GM19035 (cell line): ENCODE results near the gene CFAP58.

Experiments
- ATAC-seq: cut with Tn5 transposase; IDR thresholded peaks from one replicate; pipeline ENCODE4 v1.9.1; 2021; ENCODE audit not compliant: unreplicated experiment

CFAP58 gene, protein sequence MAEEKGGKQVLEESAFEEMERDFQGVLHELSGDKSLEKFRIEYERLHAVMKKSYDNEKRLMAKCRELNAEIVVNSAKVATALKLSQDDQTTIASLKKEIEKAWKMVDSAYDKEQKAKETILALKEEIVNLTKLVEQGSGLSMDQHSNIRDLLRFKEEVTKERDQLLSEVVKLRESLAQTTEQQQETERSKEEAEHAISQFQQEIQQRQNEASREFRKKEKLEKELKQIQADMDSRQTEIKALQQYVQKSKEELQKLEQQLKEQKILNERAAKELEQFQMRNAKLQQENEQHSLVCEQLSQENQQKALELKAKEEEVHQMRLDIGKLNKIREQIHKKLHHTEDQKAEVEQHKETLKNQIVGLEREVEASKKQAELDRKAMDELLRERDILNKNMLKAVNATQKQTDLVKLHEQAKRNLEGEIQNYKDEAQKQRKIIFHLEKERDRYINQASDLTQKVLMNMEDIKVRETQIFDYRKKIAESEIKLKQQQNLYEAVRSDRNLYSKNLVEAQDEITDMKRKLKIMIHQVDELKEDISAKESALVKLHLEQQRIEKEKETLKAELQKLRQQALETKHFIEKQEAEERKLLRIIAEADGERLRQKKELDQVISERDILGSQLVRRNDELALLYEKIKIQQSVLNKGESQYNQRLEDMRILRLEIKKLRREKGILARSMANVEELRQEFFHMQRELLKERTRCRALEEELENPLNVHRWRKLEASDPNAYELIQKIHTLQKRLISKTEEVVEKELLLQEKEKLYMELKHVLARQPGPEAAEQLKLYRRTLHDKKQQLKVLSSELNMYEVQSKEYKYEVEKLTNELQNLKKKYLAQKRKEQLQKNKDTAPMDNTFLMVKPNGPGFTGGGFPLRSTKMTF

DNA sequence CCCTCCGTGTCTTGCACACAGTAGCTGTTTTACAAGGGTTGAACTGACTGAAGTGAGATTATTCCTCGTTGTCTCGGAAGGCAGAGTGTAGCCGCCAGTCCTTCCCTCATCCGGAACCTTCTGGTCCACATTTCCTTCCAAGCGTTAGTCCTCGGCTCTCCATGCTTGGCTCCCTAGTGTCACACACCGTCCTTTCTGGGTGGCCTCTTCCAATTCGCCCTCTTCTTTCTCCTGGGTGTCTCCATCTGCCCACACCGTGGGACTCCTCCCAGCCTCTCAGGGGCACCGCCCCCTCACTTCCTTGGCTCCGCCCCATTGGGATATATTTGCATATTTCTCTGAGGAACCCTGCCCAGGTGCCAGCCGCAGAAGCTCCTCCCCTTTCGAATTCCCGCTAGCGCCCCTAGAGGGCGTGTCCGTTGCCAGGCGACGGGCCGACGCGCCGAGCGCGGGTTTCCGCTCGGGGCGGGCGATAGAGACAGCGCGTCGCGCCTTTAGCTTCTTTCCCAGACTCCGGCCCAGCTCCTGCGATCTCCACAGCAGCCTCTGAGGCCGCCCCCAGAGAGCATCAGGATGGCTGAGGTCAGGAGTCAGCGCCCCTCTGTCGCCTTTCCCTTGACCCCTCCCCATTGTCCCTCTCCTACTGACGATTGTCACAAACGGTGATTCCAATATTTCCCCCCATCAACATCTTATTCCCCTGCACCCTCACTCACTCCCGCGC, at the start of gene CFAP58:
Gene CFAP58 (plus strand): TSS at position 509 of the 724 bp plus-strand sequence. CDS start 65 bp downstream, at position 574.
- ATAC-seq: peak; percentile 68

DNA sequence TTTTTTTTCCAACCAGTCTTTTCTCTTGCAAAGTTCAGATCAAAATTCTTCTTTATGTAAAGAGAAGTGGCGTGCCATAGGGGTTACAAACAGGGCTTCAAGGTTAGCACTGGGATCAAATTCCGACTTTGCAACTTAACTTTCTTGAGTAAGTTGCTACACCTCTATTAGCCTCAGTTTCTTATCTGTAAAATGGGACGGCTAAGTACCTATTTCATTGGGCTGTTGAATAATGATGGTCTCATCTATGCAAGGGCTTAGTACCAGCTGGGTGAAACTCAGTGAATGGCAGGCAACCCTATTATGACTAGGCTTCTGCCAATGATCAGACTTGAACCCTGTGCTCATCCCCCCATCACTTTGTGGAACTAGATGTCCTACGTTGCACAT, 49.3 kb upstream of the CFAP58 start:
- ATAC-seq: no peak

DNA sequence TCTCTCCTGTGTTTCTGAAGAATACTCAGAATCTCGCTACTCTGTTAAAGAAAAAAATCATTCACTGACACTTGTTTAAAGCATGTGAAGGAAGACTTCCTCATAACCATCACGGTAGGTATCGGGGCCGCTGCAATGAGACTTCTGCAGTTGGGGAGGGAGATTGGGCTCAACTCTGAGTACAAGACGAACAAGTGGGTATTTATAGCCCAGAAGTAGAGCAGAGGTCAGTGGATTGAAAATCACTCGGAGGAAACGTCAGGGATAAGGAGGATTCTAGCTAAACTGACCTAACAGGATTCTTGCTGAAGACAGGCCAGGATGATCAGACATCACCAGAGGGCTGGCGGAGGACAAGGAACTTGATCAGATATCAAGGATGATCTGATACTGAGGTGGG, 48.7 kb upstream of the CFAP58 start:
- no peak for ATAC-seq

DNA sequence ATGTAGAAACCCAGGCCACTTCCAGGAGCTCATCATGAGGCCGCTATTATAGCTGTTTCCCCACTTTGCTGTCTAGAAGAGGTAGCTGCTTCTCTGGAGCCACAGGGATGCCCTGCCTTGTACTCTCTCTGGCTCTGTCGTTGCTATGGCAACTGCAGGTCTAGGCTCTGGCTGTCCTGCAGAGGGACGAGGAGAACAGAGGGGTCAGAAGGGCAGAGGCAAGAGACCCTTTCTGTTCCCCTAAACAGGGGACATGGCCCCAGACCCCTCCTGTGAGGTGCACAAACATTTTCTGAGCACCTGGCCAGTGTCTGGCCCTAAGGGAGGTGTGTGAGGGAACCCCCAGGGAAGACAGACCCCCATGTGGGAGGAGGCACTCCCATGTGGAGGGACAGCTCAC, 46.7 kb upstream of the CFAP58 start:
- no peak for ATAC-seq

DNA sequence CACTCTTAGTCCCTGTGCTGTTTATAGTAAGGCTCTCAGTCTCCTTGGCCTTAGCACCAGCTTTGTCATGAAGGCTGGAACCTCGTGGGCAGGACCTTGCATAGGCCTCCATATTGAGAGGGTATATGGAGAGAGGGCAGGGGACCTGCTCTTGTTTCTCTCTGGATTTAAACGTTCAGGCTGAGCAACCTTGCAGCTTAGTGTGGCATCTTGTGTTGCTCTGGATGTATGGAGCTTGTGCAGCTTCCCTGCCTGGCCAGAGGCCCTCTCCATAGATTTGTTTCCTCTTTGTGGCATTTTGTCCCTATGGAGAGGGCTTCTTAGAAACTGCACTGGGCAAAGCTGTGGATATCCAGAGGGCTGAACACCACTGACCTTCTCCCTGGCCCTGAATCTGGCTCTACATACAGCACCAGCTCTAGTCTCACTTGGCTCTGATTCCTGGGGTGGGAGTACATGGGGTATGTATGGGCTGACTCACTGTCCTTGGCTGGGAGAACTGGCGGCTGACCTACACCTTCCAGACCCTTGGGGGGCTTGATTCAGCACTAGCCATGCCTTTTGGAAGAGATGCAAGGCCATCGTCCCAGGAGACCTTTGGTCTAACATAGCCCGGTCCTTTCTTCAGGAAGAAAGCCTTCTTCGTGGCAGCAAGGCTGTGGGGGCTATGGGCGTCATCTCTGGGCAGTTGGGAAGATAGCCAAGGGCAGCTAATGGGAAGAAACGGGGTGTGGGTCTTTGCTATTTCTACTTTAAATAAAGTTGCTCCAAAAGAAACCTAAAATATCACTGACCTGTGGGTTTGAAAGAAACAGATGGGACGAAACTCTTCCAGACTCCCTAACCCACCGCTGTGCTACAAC, 45.8 kb upstream of the CFAP58 start:
- ATAC-seq: no peak

DNA sequence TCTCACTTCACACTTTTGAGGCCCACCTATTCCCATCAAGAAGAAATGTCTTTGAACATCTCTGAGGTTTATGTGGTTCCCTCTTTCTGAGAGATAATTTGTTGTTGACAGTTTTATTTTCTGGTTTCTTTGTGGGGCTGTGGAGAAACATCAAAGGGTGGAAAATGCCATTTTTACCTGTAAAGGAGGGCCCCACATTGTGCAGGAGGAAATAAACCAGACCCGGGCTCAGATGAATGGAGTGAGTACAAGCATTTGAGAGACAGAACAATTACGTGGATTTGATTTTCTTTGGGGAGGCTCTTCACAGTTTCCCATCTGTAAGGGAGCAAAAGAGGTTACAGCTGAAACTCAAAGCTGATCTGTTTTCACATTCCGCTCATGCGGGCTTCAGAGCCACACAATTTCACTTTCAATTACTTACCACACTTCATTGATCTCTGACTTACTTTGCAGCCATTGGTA, 45.2 kb upstream of the CFAP58 start:
- ATAC-seq: peak; percentile 76

DNA sequence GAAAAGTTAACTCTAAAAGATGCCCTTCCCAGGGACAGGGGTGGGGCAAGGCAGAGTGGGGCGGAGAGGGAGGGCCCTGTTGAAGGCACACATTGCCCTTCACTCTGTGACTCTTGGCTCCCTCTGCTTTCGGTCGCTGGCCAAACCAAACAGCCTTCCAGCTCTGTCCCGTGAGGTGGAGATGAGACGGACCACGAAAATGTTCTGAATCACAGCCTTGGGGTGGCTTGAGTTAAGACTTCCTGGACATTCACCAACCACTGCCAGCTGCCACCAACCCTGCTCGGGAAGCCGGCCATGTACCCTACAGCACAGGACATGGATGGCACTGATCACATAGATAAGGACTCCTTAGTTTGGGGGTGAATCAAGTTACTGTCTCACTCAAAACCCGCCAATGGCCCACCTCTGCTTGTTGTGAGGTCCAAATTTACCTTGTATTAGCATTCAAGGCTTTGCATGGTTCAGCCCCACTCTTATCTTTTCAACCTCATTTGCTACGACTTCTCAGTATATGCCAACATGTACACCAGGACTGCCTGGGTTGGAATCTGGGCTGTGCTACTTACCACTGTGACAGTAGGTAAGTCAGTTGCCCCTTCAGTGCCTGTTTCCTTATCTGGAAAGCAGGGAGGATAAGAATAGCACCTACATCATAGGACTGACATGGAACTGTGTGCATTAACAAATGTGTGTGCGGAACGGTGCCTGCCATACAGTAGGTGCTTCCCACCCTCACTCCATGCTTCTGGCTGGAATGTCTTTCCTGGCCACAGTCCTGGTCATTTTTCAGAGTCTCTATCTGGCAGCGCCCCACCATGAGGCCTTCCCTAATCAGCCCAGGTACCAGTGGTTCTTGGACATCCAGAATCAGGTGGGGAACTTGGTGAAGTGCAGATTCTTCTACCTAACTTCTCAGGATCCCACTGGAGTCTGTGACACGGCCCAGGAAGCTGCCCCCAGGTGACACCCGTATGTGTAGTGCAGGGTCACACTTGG, 43.4 kb upstream of the CFAP58 start:
- ATAC-seq: no peak

DNA sequence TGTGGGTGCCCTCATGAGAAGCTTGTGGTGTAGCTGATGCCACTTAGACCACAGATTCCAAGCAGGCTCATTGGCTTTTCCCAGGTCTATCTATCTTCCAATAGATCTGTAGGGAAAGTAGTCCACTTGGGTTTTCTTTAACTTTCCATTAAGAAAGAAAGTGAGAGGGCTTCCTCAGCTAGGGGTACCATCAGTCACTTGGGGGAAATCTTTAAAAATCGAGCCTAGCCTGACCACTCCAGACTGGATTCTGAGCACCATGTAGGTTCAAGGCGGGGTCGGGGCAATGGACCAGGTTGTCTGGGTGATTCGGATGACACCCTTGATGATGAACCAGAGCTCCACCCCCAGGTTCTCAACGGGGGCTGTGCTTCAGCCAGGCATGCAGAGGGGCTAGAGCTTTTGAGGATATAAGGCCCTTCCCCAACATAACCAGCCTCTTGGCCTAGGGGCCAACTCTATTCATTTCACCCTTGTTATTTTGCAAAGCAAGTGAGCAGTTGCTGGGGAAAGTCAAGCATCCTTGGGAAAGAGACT, 42.4 kb upstream of the CFAP58 start:
- no peak for ATAC-seq

DNA sequence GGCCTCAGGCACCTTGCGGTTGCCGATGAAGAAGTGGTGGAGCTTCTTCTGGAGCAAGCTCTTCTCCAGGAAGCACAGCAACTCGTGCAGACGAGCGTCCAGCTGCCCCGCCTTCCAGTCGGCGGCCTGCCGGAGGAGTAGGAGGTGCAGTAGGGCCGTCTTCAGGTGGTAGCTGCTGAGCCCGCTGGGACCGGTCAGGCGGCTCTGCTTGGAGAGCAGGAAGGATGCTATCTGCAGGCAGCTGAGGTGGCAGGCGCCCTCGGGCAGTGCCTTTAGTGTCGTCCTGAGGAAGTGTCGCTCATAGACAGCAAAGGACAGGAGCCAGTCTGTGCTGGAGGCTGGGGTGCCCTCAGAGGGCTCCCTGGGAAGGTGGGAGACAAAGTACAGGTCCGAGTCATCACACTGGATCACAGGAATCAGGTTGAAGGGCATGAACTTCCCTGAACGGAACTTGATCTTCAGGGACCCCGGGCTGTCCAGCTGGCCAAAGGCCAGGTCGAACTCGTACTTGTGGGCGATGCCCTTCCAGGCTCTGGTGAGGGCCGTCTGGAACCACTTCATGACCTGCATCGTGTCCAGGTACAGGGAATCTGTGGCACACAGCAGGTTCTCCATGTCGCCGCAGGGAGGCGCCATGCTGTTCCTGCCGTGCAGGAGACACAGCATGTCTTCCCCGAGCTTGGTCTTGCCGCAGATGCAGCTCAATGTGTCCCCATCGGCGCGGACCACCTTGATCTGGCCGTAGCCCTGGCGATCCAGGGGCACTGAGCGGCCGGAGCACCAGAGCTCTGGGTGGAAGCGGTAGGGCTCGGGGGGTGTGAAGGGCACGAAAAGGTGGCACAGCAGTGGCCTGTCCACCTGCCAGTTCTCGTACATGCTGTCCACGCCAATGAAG, 38.8 kb upstream of the CFAP58 start:
- no peak for ATAC-seq

DNA sequence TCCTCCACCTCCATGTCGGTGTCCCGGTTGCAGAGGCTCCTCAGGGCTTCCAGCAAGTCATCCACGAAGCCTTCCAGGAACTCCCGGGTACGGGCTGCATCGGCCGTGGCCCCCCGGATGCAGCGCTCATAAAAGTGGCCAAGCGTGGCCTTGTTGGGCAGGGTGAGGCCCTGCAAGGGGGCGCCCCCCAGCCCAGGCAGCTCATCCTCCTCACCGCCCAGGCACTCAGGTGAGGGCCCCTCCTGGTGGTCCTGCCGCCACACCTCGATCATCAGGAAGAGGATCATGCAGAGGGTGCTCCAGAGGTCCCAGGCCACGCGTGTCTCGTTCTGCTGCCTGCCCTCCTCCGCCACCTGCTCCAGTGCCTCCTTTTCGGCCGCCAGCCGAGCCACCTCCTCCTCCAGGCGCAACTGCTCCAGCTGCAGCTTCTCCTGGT, 38.1 kb upstream of the CFAP58 start:
- ATAC-seq: no peak

DNA sequence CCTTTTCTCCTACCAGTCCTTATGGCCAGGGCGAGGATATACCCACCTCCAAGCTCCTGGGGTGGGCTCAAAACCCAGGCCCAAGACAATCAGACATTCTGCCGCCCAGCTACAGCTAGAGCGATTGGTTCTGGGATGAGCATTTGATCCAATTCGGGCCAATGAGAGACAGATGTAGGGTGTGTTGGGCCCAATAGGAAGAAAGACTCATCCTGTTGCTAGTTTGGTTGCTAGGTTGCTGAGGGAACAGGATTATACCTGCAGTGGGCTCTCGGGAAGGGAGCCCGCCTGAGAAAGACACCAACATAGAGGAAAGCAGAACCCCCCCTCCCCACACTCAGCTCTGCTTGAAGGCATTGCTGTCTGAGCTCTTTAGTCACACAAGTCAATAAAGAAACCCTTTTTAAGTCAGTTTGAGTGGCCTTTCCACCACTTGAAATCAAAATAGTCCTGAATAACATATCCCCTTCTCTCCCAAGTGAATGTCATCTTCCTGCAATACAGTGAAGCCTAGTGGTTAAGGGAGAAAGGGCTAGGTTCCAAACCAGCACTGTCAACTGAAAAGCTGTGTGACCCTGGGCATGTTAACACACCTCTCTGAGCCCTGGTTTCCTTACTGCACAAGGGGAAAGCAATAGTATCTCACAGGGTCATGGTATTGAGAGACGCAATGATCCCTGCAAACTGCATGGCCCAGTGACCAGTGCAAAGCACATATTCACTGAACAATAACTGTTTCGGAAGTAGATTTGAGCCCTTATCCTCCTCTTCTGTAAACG, 37.1 kb upstream of the CFAP58 start:
- ATAC-seq: no peak

DNA sequence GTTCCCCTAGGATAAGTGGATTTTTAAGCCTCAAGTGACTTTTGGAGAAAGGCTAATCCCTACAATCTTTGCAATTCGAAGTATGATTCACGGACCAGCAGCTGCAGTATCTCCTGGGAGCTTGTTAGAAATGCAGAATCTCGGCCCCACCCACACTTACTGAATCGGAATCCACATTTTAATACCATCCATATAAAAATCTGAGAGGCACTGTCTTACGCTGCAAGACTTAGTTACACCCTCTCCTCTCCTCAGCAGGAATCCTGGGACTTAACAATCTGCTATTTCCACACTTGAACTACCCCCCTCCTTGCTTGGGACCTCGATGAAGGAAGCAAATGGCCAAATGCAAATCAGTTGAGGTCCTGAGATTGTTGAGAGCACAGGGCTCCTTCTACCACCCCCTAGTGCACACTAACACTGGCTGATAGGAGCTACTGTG, 36.3 kb upstream of the CFAP58 start:
- no peak for ATAC-seq

DNA sequence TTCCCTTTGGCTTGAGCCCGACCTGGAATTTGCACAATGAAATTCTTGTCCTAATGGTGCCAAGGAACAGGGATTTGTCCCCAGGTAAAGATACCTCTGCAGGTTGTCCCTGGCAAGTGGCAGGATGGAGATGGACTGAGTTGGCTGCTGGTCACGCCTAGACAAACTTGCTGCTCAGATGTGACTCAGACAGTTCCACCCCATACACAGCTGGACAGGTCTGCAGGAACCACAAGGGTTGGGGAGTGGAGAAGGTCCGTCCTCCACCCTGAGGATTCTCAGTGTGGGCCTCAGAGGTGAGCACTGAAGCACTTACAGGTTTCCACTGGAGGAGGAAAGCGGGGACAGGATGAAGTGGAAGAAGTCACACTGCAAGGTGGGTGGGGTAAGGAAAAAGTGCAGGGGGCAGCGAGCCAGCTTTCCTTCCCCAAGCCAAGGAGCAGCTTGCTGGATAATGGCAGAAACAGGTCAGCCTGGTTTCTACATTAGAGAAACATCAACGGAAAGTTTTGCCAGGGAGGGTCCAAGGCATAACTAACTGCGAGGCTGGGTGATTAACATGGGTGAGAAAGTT, 35.8 kb upstream of the CFAP58 start:
- no peak for ATAC-seq

DNA sequence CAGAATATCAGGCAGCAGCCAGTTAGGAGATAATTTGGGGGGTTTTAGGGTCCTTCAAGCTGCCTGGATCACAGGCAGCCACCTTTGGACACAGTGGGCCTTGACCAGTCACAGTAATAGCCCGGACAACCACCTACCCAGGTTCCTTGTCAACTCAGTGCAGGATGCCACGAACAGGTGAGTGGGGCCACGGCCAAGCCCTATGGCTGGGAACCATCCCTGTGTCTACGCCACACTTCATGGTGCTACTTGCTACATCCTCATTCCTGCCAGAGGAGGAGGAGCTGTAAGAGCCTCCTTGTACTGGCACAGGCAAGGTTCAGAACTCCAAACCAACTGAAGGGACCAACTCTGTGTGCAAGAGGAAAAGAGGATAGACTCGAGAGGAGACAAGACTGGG, 35.3 kb upstream of the CFAP58 start:
- no peak for ATAC-seq

DNA sequence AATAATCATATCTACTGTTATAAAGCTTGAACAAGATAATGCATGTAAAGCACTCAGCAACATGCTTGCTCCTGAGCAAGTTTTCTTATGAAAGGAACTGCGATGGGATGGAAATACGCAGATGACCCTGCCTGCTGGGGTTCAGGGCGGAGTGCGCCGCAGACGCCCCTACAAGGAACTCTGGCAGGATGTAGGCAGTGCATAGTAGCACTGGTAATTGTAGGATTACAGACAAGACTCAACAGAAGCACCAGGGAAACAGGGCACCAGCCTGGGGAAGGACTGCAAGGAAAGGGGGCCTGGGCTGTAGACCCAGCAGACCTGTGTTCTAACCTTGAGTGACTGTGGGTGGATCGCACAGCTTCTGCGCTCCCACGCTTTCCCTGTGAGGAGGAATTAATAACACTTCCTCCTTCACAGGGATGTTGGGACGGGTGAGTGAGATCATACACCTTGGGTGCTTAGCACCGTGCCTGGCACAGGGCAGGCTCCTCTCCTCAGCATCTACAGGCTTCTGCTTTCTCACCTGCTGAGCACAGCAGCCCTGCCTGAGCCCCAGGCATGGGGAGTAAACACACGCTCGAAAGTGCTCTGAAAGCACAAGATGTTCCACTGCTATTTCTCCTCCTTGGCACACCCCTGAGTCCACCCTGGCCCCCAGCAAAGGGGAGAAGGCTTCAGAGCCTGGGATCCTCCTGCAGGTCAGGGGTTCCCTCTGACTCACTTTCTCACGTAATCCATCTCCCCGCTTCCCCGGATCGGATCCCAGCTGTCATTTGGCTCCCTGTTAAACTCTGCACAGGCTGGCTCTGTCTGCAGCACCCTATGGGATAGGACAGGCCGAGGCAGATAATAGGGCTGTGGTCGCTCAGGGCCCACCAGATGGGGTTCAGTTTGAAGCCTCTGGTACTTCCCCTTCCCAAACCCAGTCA, 34.6 kb upstream of the CFAP58 start:
- no peak for ATAC-seq

DNA sequence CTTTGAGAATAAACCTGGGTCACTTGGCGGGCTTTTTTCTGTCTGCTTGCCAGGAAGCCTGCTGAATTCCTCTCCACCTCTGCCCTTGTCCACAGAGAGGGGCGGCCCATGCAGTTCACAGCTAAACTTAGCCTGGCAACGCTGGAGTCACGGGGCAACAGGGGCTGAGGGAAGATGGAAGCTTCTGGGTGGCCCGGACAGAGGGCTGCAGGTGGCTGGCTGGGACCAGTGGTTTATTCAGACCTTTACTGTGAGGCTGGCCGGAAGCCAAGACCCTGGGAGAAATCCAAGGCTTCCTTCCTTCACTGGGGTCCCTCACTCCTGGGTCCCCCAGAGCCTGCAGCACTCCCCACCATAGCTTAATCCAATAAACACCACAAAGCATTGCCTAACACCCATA, 32.4 kb upstream of the CFAP58 start:
- ATAC-seq: no peak
